Measurements from ENCODE around the gene BRMS1L.
"Not testable (repeated sequence)": the region's sequence is repeated elsewhere in the genome, so short reads cannot be mapped to it uniquely, and the experiment has no call there.

BRMS1L gene

GRCh38 chr14:35808076-35808637, 18.0 kb upstream of the BRMS1L start:
- H3F3A ChIP-seq (ENCODE audit: insufficient read depth, low read length): no peaks in the 10 kb centered on the region
- no peaks in the 10 kb centered on the region for H3K9me2 ChIP-seq (ENCODE audit: low read depth, low read length)
- peaks cover 18% of the 10 kb centered on the region for H3K4me1 ChIP-seq (ENCODE audit: insufficient read depth, low read length, severe bottlenecking)
- H3K79me2 ChIP-seq (ENCODE audit: insufficient read depth, low read length): peaks cover 18% of the 10 kb centered on the region; the same call in 1 of the 2 replicates
- H3K36me3 ChIP-seq (ENCODE audit: insufficient read depth, low read length): no peaks in the 10 kb centered on the region
- no peak overlapping the region for H2AFZ ChIP-seq (ENCODE audit: low read length)
- peak overlapping the region; percentile 82 for H3K4me3 ChIP-seq (ENCODE audit: low read depth, low read length, poor library complexity, severe bottlenecking)
- no peaks in the 10 kb centered on the region for H4K20me1 ChIP-seq (ENCODE audit: insufficient read depth, low read length)
- no peaks in the 10 kb centered on the region for H3K9me3 ChIP-seq (ENCODE audit: low read length)
- no peaks in the 10 kb centered on the region for H3K27me3 ChIP-seq (ENCODE audit: insufficient read depth, low read length)
- TF ChIP-seq, protein P1, sequence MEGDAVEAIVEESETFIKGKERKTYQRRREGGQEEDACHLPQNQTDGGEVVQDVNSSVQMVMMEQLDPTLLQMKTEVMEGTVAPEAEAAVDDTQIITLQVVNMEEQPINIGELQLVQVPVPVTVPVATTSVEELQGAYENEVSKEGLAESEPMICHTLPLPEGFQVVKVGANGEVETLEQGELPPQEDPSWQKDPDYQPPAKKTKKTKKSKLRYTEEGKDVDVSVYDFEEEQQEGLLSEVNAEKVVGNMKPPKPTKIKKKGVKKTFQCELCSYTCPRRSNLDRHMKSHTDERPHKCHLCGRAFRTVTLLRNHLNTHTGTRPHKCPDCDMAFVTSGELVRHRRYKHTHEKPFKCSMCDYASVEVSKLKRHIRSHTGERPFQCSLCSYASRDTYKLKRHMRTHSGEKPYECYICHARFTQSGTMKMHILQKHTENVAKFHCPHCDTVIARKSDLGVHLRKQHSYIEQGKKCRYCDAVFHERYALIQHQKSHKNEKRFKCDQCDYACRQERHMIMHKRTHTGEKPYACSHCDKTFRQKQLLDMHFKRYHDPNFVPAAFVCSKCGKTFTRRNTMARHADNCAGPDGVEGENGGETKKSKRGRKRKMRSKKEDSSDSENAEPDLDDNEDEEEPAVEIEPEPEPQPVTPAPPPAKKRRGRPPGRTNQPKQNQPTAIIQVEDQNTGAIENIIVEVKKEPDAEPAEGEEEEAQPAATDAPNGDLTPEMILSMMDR (IDR thresholded peaks at IDR 0.05; ENCODE audit: low read length): no peak
- TF ChIP-seq EZH2 (IDR thresholded peaks at IDR 0.05; ENCODE audit: borderline replicate concordance, low read length): no peak
- peak overlapping the region; percentile 85 for H3K27ac ChIP-seq (ENCODE audit: low read depth, low read length, poor library complexity, severe bottlenecking)
- peak overlapping the region; percentile 78 for H3K9ac ChIP-seq (ENCODE audit: low read length)
- peak overlapping the region; percentile 93 for H3K4me2 ChIP-seq (ENCODE audit: low read length)

- peak within 1 kb of the TSS; percentile 82 for H3K4me3 ChIP-seq (ENCODE audit: low read depth, low read length, poor library complexity, severe bottlenecking)
- H3K4me1 ChIP-seq (ENCODE audit: insufficient read depth, low read length, severe bottlenecking): peaks cover 18% of the 10 kb centered on the region
- H3K4me2 ChIP-seq (ENCODE audit: low read length): peak within 1 kb of the TSS; percentile 93
- H2AFZ ChIP-seq (ENCODE audit: low read length): 0 out of 2 replicates have a peak within 1 kb of the TSS, but pooled peaks have one; percentile 68
- peaks cover 18% of the 10 kb centered on the region; the same call in 1 of the 2 replicates for H3K79me2 ChIP-seq (ENCODE audit: insufficient read depth, low read length)
- not testable (repeated sequence) for H3F3A ChIP-seq (ENCODE audit: insufficient read depth, low read length); H3K27me3 ChIP-seq (ENCODE audit: insufficient read depth, low read length); H3K9me2 ChIP-seq (ENCODE audit: low read depth, low read length); H3K9me3 ChIP-seq (ENCODE audit: low read length); H3K36me3 ChIP-seq (ENCODE audit: insufficient read depth, low read length); H4K20me1 ChIP-seq (ENCODE audit: insufficient read depth, low read length)
- TF ChIP-seq, protein P1 (IDR thresholded peaks at IDR 0.05; ENCODE audit: low read length): peak; percentile 40; the same call in 1 of the 2 replicates
- peak within 1 kb of the TSS; percentile 78 for H3K9ac ChIP-seq (ENCODE audit: low read length)
- peak within 1 kb of the TSS; percentile 85 for H3K27ac ChIP-seq (ENCODE audit: low read depth, low read length, poor library complexity, severe bottlenecking)
Observed at GRCh38 chr14:35808638-35809563, 17.2 kb upstream of the BRMS1L start, which contains the start of gene RALGAPA1. TSS of gene RALGAPA1 (minus strand) at chr14:35809295. CDS start at chr14:35808835, 460 bp downstream.

- H3K4me3 ChIP-seq (ENCODE audit: low read depth, low read length, poor library complexity, severe bottlenecking): peak overlapping the region; percentile 82
Observed at GRCh38 chr14:35809597-35809996, 16.5 kb upstream of the BRMS1L start.

More at GRCh38 chr14:35809597-35809996, 16.5 kb upstream of the BRMS1L start:
- H3K27ac ChIP-seq (ENCODE audit: low read depth, low read length, poor library complexity, severe bottlenecking): no peak overlapping the region
- H3K9me2 ChIP-seq (ENCODE audit: low read depth, low read length): no peaks in the 10 kb centered on the region
- H3K27me3 ChIP-seq (ENCODE audit: insufficient read depth, low read length): no peaks in the 10 kb centered on the region
- TF ChIP-seq, protein P1 (IDR thresholded peaks at IDR 0.05; ENCODE audit: low read length): no peak
- TF ChIP-seq EZH2 (IDR thresholded peaks at IDR 0.05; ENCODE audit: borderline replicate concordance, low read length): no peak
- H3K9ac ChIP-seq (ENCODE audit: low read length): no peak overlapping the region
- peaks cover 18% of the 10 kb centered on the region for H3K4me1 ChIP-seq (ENCODE audit: insufficient read depth, low read length, severe bottlenecking)
- 0 out of 2 replicates have a peak overlapping the region, but pooled peaks have one; percentile 68 for H2AFZ ChIP-seq (ENCODE audit: low read length)
- H3K79me2 ChIP-seq (ENCODE audit: insufficient read depth, low read length): peaks cover 18% of the 10 kb centered on the region; the same call in 1 of the 2 replicates
- no peaks in the 10 kb centered on the region for H3K36me3 ChIP-seq (ENCODE audit: insufficient read depth, low read length)
- no peaks in the 10 kb centered on the region for H3K9me3 ChIP-seq (ENCODE audit: low read length)
- H3K4me2 ChIP-seq (ENCODE audit: low read length): peak overlapping the region; percentile 31
- H3F3A ChIP-seq (ENCODE audit: insufficient read depth, low read length): no peaks in the 10 kb centered on the region
- no peaks in the 10 kb centered on the region for H4K20me1 ChIP-seq (ENCODE audit: insufficient read depth, low read length)
